Activated CD4-positive, alpha-beta T cell treated with anti-CD3 and anti-CD28 coated beads, Interleukin-10, Interleukin-2, amounts not matched to agents 100 ng/mL and 50 ng/mL, durations not matched to agents 16 hours and 8 hours (primary cell): ENCODE measurements around the gene SWAP70.
"Not testable (repeated sequence)": the region's sequence is repeated elsewhere in the genome, so short reads cannot be mapped to it uniquely, and the experiment has no call there.

ENCODE experiments used
- DNase-seq: peaks from one replicate; pipeline ENCODE4 v3.0.0-alpha.2; 2020

SWAP70 gene

GRCh38 chr11:9693801-9694553 lies 30.1 kb downstream of the SWAP70 start:
- DNase-seq = no peak

- not testable (repeated sequence) for DNase-seq
Measured at GRCh38 chr11:9695228-9695627, 31.4 kb downstream of the SWAP70 start.

GRCh38 chr11:9697766-9698165 lies 33.9 kb downstream of the SWAP70 start:
- DNase-seq = no peak

- no peak for DNase-seq
Measured at GRCh38 chr11:9700105-9700801, 36.4 kb downstream of the SWAP70 start.

GRCh38 chr11:9701799-9702198 lies 37.9 kb downstream of the SWAP70 start:
- no peak for DNase-seq

- DNase-seq = no peak
Measured at GRCh38 chr11:9703280-9703679, 39.4 kb downstream of the SWAP70 start.

GRCh38 chr11:9704037-9704436 lies 40.2 kb downstream of the SWAP70 start:
- DNase-seq = no peak

GRCh38 chr11:9704620-9705019 lies 40.7 kb downstream of the SWAP70 start:
- DNase-seq = no peak

- not testable (repeated sequence) for DNase-seq
Measured at GRCh38 chr11:9705361-9705760, 41.5 kb downstream of the SWAP70 start.

- DNase-seq = no peak
Measured at GRCh38 chr11:9708544-9708943, 44.7 kb downstream of the SWAP70 start.

- no peak for DNase-seq
Measured at GRCh38 chr11:9710223-9710622, 46.3 kb downstream of the SWAP70 start.

GRCh38 chr11:9710852-9711251 lies 47.0 kb downstream of the SWAP70 start:
- no peak for DNase-seq

GRCh38 chr11:9711454-9712307 lies 47.8 kb downstream of the SWAP70 start:
- DNase-seq = no peak

GRCh38 chr11:9714272-9714940 lies 50.5 kb downstream of the SWAP70 start:
- no peak for DNase-seq

- DNase-seq = peak; percentile 54
Measured at GRCh38 chr11:9716275-9717039, 52.6 kb downstream of the SWAP70 start.

GRCh38 chr11:9717040-9717357 lies 53.1 kb downstream of the SWAP70 start:
- no peak for DNase-seq

GRCh38 chr11:9717719-9718118 lies 53.8 kb downstream of the SWAP70 start:
- DNase-seq = no peak

- no peak for DNase-seq
Measured at GRCh38 chr11:9718147-9718546, 54.3 kb downstream of the SWAP70 start.

- DNase-seq = no peak
Measured at GRCh38 chr11:9719566-9720289, 55.9 kb downstream of the SWAP70 start.

GRCh38 chr11:9720290-9720630 lies 56.4 kb downstream of the SWAP70 start:
- DNase-seq = no peak

- DNase-seq = no peak
Measured at GRCh38 chr11:9722023-9722422, 58.1 kb downstream of the SWAP70 start.

- DNase-seq = no peak
Measured at GRCh38 chr11:9722893-9723292, 59.0 kb downstream of the SWAP70 start.
